Endodermal cell (in vitro differentiated cells): ENCODE measurements around the gene TRRAP. TPM values are rescaled to one million over a fixed set of nuclear protein-coding genes. Genes with fewer than 3 reads are reported as not detected.

Source experiments
- DNase-seq: peaks from one replicate; pipeline ENCODE4 v3.0.0-alpha.2; 2017
- H3K27ac ChIP-seq: 2 replicates; pipeline ENCODE4 v1.5.1; 2013; ENCODE audit warnings: mild to moderate bottlenecking, low read depth, low read length, moderate library complexity
- H3K27me3 ChIP-seq: 2 replicates; pipeline ENCODE4 v1.6.1; 2013; ENCODE audit warnings: mild to moderate bottlenecking, low read length, moderate library complexity; ENCODE audit not compliant: insufficient read depth, control insufficient read depth, poor library complexity, severe bottlenecking
- H3K36me3 ChIP-seq: 2 replicates; pipeline ENCODE4 v1.7.0; 2013; ENCODE audit warnings: mild to moderate bottlenecking, low read length, moderate library complexity; ENCODE audit not compliant: control insufficient read depth, insufficient read depth
- H3K4me1 ChIP-seq: one replicate; pipeline ENCODE4 v1.7.0; 2013; ENCODE audit warnings: low read length; ENCODE audit not compliant: control insufficient read depth, insufficient read depth
- H3K4me3 ChIP-seq: 2 replicates; pipeline ENCODE4 v1.5.1; 2013; ENCODE audit warnings: mild to moderate bottlenecking, low read length, moderate library complexity
- H3K9ac ChIP-seq: 2 replicates; pipeline ENCODE4 v1.6.1; 2013; ENCODE audit warnings: mild to moderate bottlenecking, low read length, moderate library complexity; ENCODE audit not compliant: poor library complexity, severe bottlenecking; ENCODE audit errors: extremely low read depth
- H3K9me3 ChIP-seq: 2 replicates; pipeline ENCODE4 v1.6.1; 2013; ENCODE audit warnings: mild to moderate bottlenecking, low read length, moderate library complexity; ENCODE audit not compliant: control insufficient read depth
- H3K27ac Mint-ChIP-seq: 2 replicates; pipeline ENCODE4 v1.8.0; 2020; ENCODE audit warnings: mixed read lengths
- H3K27me3 Mint-ChIP-seq: 2 replicates; pipeline ENCODE4 v1.8.0; 2021; ENCODE audit warnings: mild to moderate bottlenecking, mixed read lengths; ENCODE audit not compliant: insufficient read depth
- H3K36me3 Mint-ChIP-seq: 2 replicates; pipeline ENCODE4 v1.8.0; 2020; ENCODE audit warnings: low read depth, mixed read lengths
- H3K4me1 Mint-ChIP-seq: 2 replicates; pipeline ENCODE4 v1.8.0; 2020; ENCODE audit warnings: mixed read lengths
- H3K4me3 Mint-ChIP-seq: 2 replicates; pipeline ENCODE4 v1.8.0; 2020; ENCODE audit warnings: mild to moderate bottlenecking, moderate library complexity, mixed read lengths
- H3K9me3 Mint-ChIP-seq: 2 replicates; pipeline ENCODE4 v1.8.0; 2020; ENCODE audit warnings: mild to moderate bottlenecking, mixed read lengths
- WGBS, 2 experiments: methylation state at CpG; one replicate each; pipeline versions ENCODE4 v1.1.5 to v1.1.7; 2013; ENCODE audit warnings: missing lambda C conversion rate in 2 of 2, mixed read lengths in 1 of 2; ENCODE audit not compliant: insufficient coverage in 1 of 2, insufficient read length in 1 of 2; 5-methylcytosine and 5-hydroxymethylcytosine counted together
- microRNA-seq: library from miRNA; unstranded; fragments of <30 nt; microRNA quantifications from one replicate; pipeline ENCODE4 v1.2.0, GENCODE V29; 2020; ENCODE audit warnings: borderline microRNAs expressed
- total RNA-seq, 2 donors: library from RNA; stranded (reverse); fragmentation: NEBNext Ultra II Directional in 1 of 2; extraction: Animal tissue kit (Norgen Biotek cat#: 25700) in 1 of 2; gene quantifications; 2 replicates in 1 of 2; 3 replicates in 1 of 2; pipeline ENCODE4 v1.2.1, GENCODE V29; 2021
- TF ChIP-seq, protein P1 (sequence below): fragments of 200-600 bp; sonication (generic); conservative IDR thresholded peaks from 2 replicates; pipeline ENCODE4 v1.5.0; 2021; ENCODE audit warnings: antibody characterized with exemption, mild to moderate bottlenecking

The TRRAP gene
- total RNA-seq, 2 donors from 2014 or later = 64.3 to 68.8 TPM

DNA sequence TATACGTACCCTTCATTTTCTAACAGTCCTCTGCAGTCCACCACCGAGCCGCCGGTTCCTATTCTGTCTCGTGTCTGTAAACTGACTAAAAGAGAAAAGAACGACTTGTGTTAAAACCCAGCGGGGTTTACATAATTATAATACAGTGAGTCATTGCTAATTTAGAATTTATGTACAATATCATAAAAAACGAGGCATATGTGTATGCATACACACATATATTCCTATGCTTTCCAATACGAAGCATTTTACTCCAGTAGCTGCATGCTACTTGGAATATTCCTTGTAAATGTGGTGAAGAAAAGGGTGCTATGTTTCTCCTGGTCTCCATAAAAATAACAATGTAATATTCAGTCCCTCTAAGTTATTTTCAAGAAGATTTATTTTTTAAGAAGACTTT lies 176.4 kb downstream of the TRRAP start:
- Mint-ChIP-seq H3K4me3 (no peak overlapping the region), H3K4me1 (peaks cover 5% of the 10 kb centered on the region), H3K27ac (no peak overlapping the region), H3K9me3 (no peaks in the 10 kb centered on the region), H3K27me3 (no peaks in the 10 kb centered on the region), H3K36me3 (peaks cover 65% of the 10 kb centered on the region)
- H3K36me3 ChIP-seq = peaks cover 72% of the 10 kb centered on the region
- 93% methylated on average over 8 of the region's 9 CpGs; no CpG with 5 or more reads in 1 of the 2 experiments for WGBS, 2 experiments
- H3K4me3 ChIP-seq = no peak overlapping the region
- no peak overlapping the region for H3K27ac ChIP-seq
- H3K27me3 ChIP-seq = no peaks in the 10 kb centered on the region
- DNase-seq = no peak
- no peaks in the 10 kb centered on the region for H3K4me1 ChIP-seq
- H3K9ac ChIP-seq = no peak overlapping the region
- H3K9me3 ChIP-seq = no peaks in the 10 kb centered on the region
- TF ChIP-seq, protein P1, sequence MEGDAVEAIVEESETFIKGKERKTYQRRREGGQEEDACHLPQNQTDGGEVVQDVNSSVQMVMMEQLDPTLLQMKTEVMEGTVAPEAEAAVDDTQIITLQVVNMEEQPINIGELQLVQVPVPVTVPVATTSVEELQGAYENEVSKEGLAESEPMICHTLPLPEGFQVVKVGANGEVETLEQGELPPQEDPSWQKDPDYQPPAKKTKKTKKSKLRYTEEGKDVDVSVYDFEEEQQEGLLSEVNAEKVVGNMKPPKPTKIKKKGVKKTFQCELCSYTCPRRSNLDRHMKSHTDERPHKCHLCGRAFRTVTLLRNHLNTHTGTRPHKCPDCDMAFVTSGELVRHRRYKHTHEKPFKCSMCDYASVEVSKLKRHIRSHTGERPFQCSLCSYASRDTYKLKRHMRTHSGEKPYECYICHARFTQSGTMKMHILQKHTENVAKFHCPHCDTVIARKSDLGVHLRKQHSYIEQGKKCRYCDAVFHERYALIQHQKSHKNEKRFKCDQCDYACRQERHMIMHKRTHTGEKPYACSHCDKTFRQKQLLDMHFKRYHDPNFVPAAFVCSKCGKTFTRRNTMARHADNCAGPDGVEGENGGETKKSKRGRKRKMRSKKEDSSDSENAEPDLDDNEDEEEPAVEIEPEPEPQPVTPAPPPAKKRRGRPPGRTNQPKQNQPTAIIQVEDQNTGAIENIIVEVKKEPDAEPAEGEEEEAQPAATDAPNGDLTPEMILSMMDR = no peak

DNA sequence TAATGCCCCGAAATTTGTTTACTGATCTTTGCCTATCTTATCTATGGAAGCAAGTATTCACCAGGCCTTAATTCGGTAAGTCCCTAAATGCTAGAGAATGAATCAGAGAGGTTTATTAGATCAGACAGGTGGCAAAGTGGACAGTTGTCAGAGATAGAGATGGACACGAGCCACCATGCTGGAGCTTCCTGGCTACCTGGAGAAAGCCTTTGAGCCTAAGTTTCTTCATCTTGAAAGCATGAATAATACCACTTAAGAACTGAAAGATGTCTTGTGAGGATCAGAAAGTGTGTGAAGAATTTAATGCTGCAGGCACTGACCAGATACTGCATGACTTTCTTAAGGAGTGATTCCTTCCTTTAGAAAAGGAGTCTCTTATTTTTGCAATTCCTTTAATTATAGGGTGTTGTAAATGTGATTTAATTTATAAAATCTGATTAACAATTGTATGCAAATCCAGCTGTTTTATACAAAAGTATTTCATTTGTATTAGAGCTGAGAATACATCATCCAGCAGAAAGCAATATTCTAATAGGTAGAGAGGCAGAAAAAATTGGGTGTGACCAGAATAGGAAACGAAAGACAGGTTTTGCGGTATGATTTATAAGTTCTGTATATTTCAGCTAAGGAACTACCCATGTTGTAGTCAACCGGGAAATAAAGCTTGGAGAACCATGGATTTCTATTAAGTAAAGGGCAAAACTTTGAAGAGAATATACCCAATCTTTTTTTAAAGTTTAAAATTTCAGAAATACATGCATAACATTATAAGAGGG lies 182.9 kb downstream of the TRRAP start:
- H3K36me3 ChIP-seq = peaks cover 28% of the 10 kb centered on the region
- no peak overlapping the region for H3K9ac ChIP-seq
- no peak overlapping the region for H3K4me3 ChIP-seq
- no peaks in the 10 kb centered on the region for H3K9me3 Mint-ChIP-seq
- no peaks in the 10 kb centered on the region for H3K9me3 ChIP-seq
- no peak overlapping the region for H3K27ac Mint-ChIP-seq
- no peak overlapping the region for H3K27ac ChIP-seq
- no peak for DNase-seq
- H3K4me3 Mint-ChIP-seq = no peak overlapping the region
- H3K27me3 ChIP-seq = no peaks in the 10 kb centered on the region
- TF ChIP-seq, protein P1 = no peak
- H3K4me1 ChIP-seq = no peaks in the 10 kb centered on the region
- no peaks in the 10 kb centered on the region for H3K27me3 Mint-ChIP-seq
- H3K36me3 Mint-ChIP-seq = peaks cover 21% of the 10 kb centered on the region
- 92 to 100% methylated on average over 4 to 6 of the region's 6 CpGs for WGBS, 2 experiments
- H3K4me1 Mint-ChIP-seq = no peaks in the 10 kb centered on the region

Small RNA genes within 50 kb of the gene (microRNA-seq; reads per million reads assigned to microRNA genes)
- gene MIR3609 = 4.6 reads per million, percentile 30 among the genes with 10 or more reads in this experiment

Other genes starting within 250 kb of the TRRAP start
- gene TMEM130, start 8.5 kb upstream of the TRRAP start, total RNA-seq = under 1 TPM in 1 of 2 donors, not detected in 1; 0.15 TPM